ENCODE data around the gene TGIF1.
"Not testable (repeated sequence)": the region's sequence is repeated elsewhere in the genome, so short reads cannot be mapped to it uniquely, and the experiment has no call there.

TGIF1 gene

DNA sequence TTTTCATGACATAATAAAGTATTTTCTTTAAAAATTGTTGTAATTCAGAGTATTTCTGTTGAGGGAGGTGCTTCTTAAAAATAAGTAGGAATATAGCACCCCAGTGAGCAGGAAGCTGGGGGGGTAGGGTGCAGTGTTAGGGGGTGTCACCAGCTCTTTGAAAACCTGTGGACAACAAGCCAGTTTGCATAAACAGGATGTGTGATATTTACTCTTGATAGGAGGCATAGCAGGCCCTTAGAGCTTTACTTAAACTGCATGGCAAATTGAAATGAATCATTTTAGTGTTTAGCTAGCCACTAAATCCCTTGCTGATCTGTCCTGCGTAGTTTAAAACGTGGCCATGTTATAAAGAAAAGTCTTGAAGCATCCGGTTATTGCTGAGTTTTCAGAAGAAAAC lies 8.4 kb downstream of the TGIF1 start:
- H3K27ac Mint-ChIP-seq = peak overlapping the region in 1 of 2 donors; percentile 86
- H3K4me1 Mint-ChIP-seq = peaks cover 49% of the 10 kb centered on the region
- H3K4me3 Mint-ChIP-seq = peak overlapping the region in 1 of 2 donors; percentile 40
- H3K27me3 Mint-ChIP-seq = no peaks in the 10 kb centered on the region
- H3K9me3 Mint-ChIP-seq = peaks cover 8 to 10% of the 10 kb centered on the region in 2 donors
- ATAC-seq (no peak), DNase-seq (no peak)

DNA sequence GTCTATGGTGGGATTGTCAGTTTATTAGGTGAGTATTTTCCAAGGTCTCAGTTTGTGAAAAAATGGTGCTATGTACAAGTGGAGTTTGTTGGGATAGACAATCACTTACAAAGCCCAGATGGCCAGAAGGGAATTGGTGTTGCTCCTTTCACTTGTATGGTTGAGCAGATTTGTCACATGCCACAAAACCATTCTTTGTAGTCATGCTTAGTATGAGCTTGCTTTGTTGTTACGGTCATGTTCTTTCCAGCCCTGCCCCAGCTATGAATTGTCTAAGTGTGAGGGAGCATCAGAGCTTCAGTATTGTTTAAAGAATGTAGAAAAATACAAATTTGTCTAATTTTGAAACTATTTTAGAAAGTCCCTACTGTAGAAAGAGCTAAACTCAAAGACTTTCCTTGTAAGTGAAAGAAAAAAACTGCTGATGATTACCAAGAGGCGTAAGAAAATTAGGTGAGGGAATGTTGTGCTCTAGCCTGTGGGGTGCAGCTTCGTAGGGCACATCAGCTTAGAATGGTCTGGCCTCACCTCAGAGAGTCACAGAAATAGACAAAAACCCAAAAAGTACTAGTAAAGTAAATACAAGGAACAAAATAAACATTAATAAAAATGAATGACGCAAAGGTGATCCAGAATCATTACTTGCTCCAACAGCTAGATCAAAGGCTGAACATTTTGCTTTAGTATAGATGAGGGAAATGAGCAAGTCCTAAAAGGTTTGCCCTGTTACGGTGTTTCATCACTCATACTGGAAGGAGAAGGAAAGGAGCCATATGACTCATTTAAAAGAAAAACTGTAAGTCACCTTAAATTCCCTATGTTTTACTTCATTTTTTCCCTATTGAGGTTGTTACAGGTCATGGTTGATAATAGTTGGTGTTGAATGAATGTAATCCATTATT lies 9.2 kb downstream of the TGIF1 start:
- peak overlapping the region in 1 of 2 donors; percentile 79 for H3K27ac Mint-ChIP-seq
- H3K4me1 Mint-ChIP-seq = peaks cover 47% of the 10 kb centered on the region
- peak; percentile 82 for ATAC-seq
- peak overlapping the region in 1 of 2 donors; percentile 40 for H3K4me3 Mint-ChIP-seq
- peaks cover 8 to 10% of the 10 kb centered on the region in 2 donors for H3K9me3 Mint-ChIP-seq
- H3K27me3 Mint-ChIP-seq = no peaks in the 10 kb centered on the region
- no peak for DNase-seq

- H3K9me3 Mint-ChIP-seq = peaks cover 8 to 10% of the 10 kb centered on the region in 2 donors
- no peak overlapping the region for H3K4me3 Mint-ChIP-seq
- ATAC-seq = no peak
- H3K27me3 Mint-ChIP-seq = no peaks in the 10 kb centered on the region
- H3K27ac Mint-ChIP-seq = no peak overlapping the region
- peaks cover 36% of the 10 kb centered on the region for H3K4me1 Mint-ChIP-seq
- no peak for DNase-seq
Observed at GRCh38 chr18:3460823-3461398, 10.9 kb downstream of the TGIF1 start.

DNA sequence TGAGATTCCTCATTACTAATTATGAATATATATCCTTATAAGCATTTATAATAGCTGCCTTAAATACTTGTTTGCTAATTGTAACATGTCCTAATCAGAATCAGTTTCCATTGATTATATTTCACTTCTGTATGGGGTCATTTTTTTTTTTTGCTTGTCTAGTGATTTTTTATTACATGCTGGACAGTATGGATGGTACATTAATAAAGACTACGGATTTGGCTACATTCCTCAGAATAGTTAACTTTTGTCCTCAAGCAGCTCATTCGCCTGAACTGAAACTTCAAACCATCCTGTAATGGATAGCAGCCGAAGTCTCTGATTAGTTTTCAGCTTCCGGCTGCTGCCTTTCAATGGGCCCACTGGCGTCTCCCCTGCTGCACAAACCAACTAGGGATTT lies 11.7 kb downstream of the TGIF1 start:
- Mint-ChIP-seq H3K9me3 (peaks cover 8 to 10% of the 10 kb centered on the region in 2 donors), H3K4me3 (no peak overlapping the region), H3K27ac (no peak overlapping the region), H3K4me1 (peaks cover 40% of the 10 kb centered on the region), H3K27me3 (no peaks in the 10 kb centered on the region)
- ATAC-seq (no peak), DNase-seq (no peak)

DNA sequence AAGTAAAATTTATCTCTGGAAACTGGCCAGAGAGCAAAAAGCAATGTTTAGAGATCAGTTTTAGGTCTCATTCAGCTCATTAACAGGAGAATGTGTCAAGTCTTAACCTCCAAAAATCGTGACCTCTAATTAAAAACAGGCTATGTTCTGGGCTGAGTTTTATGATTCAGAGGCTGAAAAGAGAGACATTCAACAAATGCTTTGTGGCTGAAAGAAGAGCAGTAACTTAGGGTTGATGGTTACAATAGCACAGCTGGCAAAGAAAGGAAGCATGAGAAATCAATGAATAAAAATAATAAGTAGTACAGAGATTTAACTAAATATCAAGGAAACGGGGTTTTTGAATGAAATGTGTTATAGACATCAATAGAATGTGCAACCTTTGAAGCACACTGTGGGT lies 13.1 kb downstream of the TGIF1 start:
- ATAC-seq (no peak), DNase-seq (no peak)
- Mint-ChIP-seq H3K4me1 (peaks cover 40% of the 10 kb centered on the region), H3K9me3 (peaks cover 8 to 10% of the 10 kb centered on the region in 2 donors), H3K27ac (no peak overlapping the region), H3K27me3 (no peaks in the 10 kb centered on the region), H3K4me3 (no peak overlapping the region)

GRCh38 chr18:3466045-3466444 lies 16.1 kb downstream of the TGIF1 start:
- Mint-ChIP-seq H3K27ac (no peak overlapping the region), H3K4me3 (no peak overlapping the region), H3K4me1 (peaks cover 23% of the 10 kb centered on the region), H3K27me3 (no peaks in the 10 kb centered on the region), H3K9me3 (peaks cover 2 to 5% of the 10 kb centered on the region in 2 donors)
- ATAC-seq (no peak), DNase-seq (no peak)

GRCh38 chr18:3466872-3467271 lies 16.9 kb downstream of the TGIF1 start:
- Mint-ChIP-seq H3K27ac (peak overlapping the region in 1 of 2 donors; percentile 27), H3K4me3 (no peak overlapping the region), H3K27me3 (no peaks in the 10 kb centered on the region), H3K4me1 (peaks cover 23% of the 10 kb centered on the region), H3K9me3 (peaks cover 0 to 5% of the 10 kb centered on the region in 2 donors)
- DNase-seq (no peak), ATAC-seq (no peak)

- H3K4me3 Mint-ChIP-seq = no peak overlapping the region
- H3K9me3 Mint-ChIP-seq = no peaks in the 10 kb centered on the region
- no peak for ATAC-seq
- no peak overlapping the region for H3K27ac Mint-ChIP-seq
- no peaks in the 10 kb centered on the region for H3K27me3 Mint-ChIP-seq
- H3K4me1 Mint-ChIP-seq = peaks cover 24% of the 10 kb centered on the region
- DNase-seq = no peak
Observed at GRCh38 chr18:3468066-3468705, 18.2 kb downstream of the TGIF1 start.

GRCh38 chr18:3468833-3469232 lies 18.9 kb downstream of the TGIF1 start:
- H3K9me3 Mint-ChIP-seq = no peaks in the 10 kb centered on the region
- H3K27ac Mint-ChIP-seq = no peak overlapping the region
- no peaks in the 10 kb centered on the region for H3K27me3 Mint-ChIP-seq
- peaks cover 28% of the 10 kb centered on the region for H3K4me1 Mint-ChIP-seq
- ATAC-seq (no peak), DNase-seq (no peak)
- H3K4me3 Mint-ChIP-seq = no peak overlapping the region

- H3K9me3 Mint-ChIP-seq = peaks cover 0 to 7% of the 10 kb centered on the region in 2 donors
- DNase-seq = no peak
- no peak overlapping the region for H3K4me3 Mint-ChIP-seq
- no peak for ATAC-seq
- no peaks in the 10 kb centered on the region for H3K27me3 Mint-ChIP-seq
- H3K27ac Mint-ChIP-seq = peak overlapping the region in 1 of 2 donors; percentile 11
- peaks cover 21% of the 10 kb centered on the region for H3K4me1 Mint-ChIP-seq
Observed at GRCh38 chr18:3471141-3471648, 21.2 kb downstream of the TGIF1 start.

DNA sequence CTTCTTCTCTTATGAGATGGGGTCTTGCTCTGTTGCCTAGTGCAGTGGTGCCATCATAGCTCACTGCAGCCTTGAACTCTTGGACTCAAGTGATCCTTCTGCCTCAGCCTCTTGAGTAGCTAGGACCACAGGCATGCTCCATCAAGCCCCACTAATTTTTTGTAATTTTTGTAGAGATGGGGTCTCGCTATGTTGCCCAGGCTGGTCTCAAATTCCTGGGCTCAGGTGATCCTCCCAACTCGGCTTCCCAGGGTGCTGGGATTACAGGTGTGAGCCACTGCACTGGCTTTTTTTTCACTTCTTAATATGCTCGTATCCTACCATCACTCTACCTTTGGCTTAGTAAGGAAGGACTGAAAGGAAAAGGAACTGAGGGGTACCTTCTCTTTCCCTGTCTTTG lies 22.1 kb downstream of the TGIF1 start:
- H3K9me3 Mint-ChIP-seq, ATAC-seq, H3K27me3 Mint-ChIP-seq, H3K27ac Mint-ChIP-seq, DNase-seq, H3K4me3 Mint-ChIP-seq: not testable (repeated sequence)
- H3K4me1 Mint-ChIP-seq = peaks cover 12% of the 10 kb centered on the region

- Mint-ChIP-seq H3K4me3 (peak overlapping the region in 1 of 2 donors; percentile 5), H3K27me3 (no peaks in the 10 kb centered on the region), H3K27ac (no peak overlapping the region), H3K4me1 (peaks cover 10% of the 10 kb centered on the region), H3K9me3 (peaks cover 0 to 7% of the 10 kb centered on the region in 2 donors)
- ATAC-seq = peak; percentile 94
- DNase-seq = no peak
Observed at GRCh38 chr18:3472681-3473544, 22.9 kb downstream of the TGIF1 start.

DNA sequence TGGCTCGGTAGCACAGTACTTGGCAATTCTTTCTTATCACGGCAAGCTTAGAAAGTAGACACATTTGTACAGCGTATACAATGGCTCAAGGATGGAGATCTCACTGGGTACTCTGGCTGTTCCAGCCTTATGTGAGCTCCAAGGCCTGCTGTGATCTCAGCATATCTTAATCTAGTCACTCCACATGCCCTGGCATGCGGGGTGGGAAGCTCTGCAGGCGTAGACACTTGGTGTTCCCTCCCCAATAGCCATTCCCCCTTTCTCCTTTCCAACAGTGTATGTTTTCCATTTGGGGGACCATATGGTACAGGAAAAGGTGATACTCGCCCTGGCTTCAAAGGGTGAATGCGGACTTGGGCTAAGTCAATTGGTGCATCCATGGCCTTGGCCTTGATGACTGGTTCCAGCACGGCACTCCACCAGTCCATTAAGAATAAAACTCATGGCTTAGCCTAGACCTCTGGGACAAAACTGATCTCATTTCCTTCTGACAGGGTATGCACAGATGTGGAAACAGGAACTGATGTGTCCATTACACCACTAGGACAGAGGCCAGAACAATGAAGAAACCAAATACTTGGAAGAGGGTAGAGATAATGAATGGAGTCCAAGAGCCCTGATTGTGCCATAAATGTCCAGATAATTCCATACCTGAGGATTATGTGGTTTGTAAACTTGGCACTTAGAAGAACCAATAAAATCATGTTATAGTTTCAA lies 28.4 kb downstream of the TGIF1 start:
- Mint-ChIP-seq H3K4me1 (peaks cover 3% of the 10 kb centered on the region), H3K9me3 (peaks cover 0 to 7% of the 10 kb centered on the region in 2 donors), H3K27me3 (no peaks in the 10 kb centered on the region), H3K27ac (no peak overlapping the region), H3K4me3 (no peak overlapping the region)
- no peak for DNase-seq
- ATAC-seq = no peak

GRCh38 chr18:3479978-3480509 lies 30.1 kb downstream of the TGIF1 start:
- DNase-seq (no peak), ATAC-seq (no peak)
- Mint-ChIP-seq H3K4me1 (no peaks in the 10 kb centered on the region), H3K27ac (peak overlapping the region in 1 of 2 donors; percentile 73), H3K9me3 (peaks cover 0 to 1% of the 10 kb centered on the region in 2 donors), H3K27me3 (no peaks in the 10 kb centered on the region), H3K4me3 (no peak overlapping the region)
